Pancreas (tissue), 10 donors: ENCODE data around the gene IL23A. TPM values are rescaled to one million over a fixed set of nuclear protein-coding genes. Genes with fewer than 3 reads are reported as not detected.
"Not testable (repeated sequence)": the region's sequence is repeated elsewhere in the genome, so short reads cannot be mapped to it uniquely, and the experiment has no call there.

Experiments
- ATAC-seq, 4 donors: fragments of 200-7000 bp; cut with Tn5 transposase; one replicate each; pipeline versions ENCODE4 v1.8.0 to v1.9.1; 2020; ENCODE audit warnings: mild to moderate bottlenecking in 4 of 4, moderate library complexity in 4 of 4
- DNase-seq, 6 donors: peaks; one replicate each; pipeline ENCODE4 v3.0.0-alpha.2; 2020
- FAIRE-seq: peaks from 2 replicates; lab custom pipeline; 2012; peaks lifted over from hg19 to GRCh38; lab: Jason Lieb, UNC
- H3K27ac ChIP-seq, 4 donors: fragments of 200-600 bp; sonication (generic); 1 replicate in 3 of 4; 2 replicates in 1 of 4; pipeline versions ENCODE4 v1.5.0 to v1.8.0; 2020
- H3K27me3 ChIP-seq, 4 donors: fragments of 200-600 bp; one replicate each; pipeline ENCODE4 v1.8.0; 2021
- H3K36me3 ChIP-seq, 3 donors: fragments of 200-600 bp; sonication (generic) in 1 of 3; one replicate each; pipeline versions ENCODE4 v1.5.0 to v1.8.0; 2020 to 2021
- H3K4me1 ChIP-seq, 3 donors: fragments of 200-600 bp; one replicate each; pipeline ENCODE4 v1.8.0; 2021
- H3K4me3 ChIP-seq, 4 donors: fragments of 200-600 bp; sonication (generic) in 2 of 4; one replicate each; pipeline versions ENCODE4 v1.5.0 to v1.8.0; 2020 to 2021
- H3K9me3 ChIP-seq, 4 donors: fragments of 200-600 bp; one replicate each; pipeline ENCODE4 v1.8.0; 2021
- WGBS, 2 donors: extraction: QIAGEN DNeasy Blood & Tissue Kit; methylation state at CpG; one replicate each; pipeline ENCODE4 v1.1.7; 2013; 5-methylcytosine and 5-hydroxymethylcytosine counted together
- intact Hi-C, 3 donors: fragments of 100-400 bp; cut with DNase I; formaldehyde crosslinking; loops; one replicate each; pipeline versions ENCODE4 v1.11.1 to v1.14.2; 2022
- polyA plus RNA-seq, 2 donors: library from polyadenylated mRNA; stranded (reverse); fragments of 200-250 nt; gene quantifications; one replicate each; pipeline ENCODE4 v1.2.3, GENCODE V29; 2013
- total RNA-seq, 6 donors: library from RNA; stranded (reverse); fragmentation: NEBNext Ultra II Directional in 4 of 6; extraction: Animal tissue kit (Norgen Biotek cat#: 25700) in 4 of 6; gene quantifications; one replicate each; pipeline versions ENCODE4 v1.2.1 to v1.2.4, GENCODE V29; 2021 to 2023
- TF ChIP-seq, protein P1 (sequence below), 4 donors: fragments of 200-600 bp; sonication (generic) in 3 of 4; IDR thresholded peaks; one replicate each; pipeline versions ENCODE4 v1.5.0 to v1.8.0; 2021; ENCODE audit warnings: antibody characterized with exemption in 4 of 4
- donor health status: healthy with polysubstance abuse.
- donor health status: DM: no; HTN: no; CAD: no; lungs with moderate emphysema.
- donor health status: DM: no; HTN: no; CAD: no.
- donor health status: control.
- donor health status: control.
- donor health status: Bipolar disorder and iron deficiency.
- donor health status: DM: yes; HTN: yes; CAD: no.
- donor health status: DM: no; HTN: no; CAD: no.
- donor health status: DM: no; HTN: no; CAD: no.
- donor health status: DM: yes; HTN: yes; CAD: no.

IL23A gene
- total and polyA plus RNA-seq, 8 donors: 0.20 to 3.7 (median 0.41) TPM; not detected in 1

DNA sequence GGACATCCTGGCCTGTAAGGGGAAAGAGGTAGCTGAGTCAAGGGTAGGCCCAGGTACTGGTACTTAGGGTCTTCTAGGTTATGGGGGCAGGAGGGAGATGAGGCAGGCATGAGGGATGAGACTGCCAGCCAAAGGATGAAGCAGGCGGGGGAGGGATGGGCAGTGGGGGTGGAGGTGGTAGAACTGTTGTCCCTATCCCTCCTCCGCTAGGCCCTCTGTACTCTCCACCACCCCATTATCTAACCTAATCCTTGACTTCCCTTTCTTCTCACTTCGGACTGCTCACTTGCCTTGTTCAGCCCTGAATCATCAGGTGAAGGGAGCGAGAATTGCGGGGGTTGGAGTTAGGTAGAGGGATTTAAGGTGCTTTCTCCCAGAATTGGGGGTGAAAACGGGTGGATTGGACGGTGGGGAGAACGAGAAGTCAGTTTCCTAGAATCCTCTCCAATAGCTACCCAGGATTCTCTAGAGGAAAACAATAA is 5.4 kb upstream of the IL23A start:
- H3K9me3 ChIP-seq: no peaks in the 10 kb centered on the region
- H3K4me3 ChIP-seq: peak overlapping the region; percentile 37 to 68 (median 51)
- FAIRE-seq: no peak
- TF ChIP-seq, protein P1, sequence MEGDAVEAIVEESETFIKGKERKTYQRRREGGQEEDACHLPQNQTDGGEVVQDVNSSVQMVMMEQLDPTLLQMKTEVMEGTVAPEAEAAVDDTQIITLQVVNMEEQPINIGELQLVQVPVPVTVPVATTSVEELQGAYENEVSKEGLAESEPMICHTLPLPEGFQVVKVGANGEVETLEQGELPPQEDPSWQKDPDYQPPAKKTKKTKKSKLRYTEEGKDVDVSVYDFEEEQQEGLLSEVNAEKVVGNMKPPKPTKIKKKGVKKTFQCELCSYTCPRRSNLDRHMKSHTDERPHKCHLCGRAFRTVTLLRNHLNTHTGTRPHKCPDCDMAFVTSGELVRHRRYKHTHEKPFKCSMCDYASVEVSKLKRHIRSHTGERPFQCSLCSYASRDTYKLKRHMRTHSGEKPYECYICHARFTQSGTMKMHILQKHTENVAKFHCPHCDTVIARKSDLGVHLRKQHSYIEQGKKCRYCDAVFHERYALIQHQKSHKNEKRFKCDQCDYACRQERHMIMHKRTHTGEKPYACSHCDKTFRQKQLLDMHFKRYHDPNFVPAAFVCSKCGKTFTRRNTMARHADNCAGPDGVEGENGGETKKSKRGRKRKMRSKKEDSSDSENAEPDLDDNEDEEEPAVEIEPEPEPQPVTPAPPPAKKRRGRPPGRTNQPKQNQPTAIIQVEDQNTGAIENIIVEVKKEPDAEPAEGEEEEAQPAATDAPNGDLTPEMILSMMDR (IDR thresholded peaks at IDR 0.05): no peak
- H3K27me3 ChIP-seq: no peaks in the 10 kb centered on the region
- intact Hi-C loops: no loop called here
- peaks cover 0 to 6% (median 0%) of the 10 kb centered on the region in 3 donors for H3K4me1 ChIP-seq
- peak overlapping the region; percentile 88 to 97 (median 92) for H3K27ac ChIP-seq
- peak; percentile 2 to 15 (median 6) for ATAC-seq
- H3K36me3 ChIP-seq: no peaks in the 10 kb centered on the region
- WGBS, 2 donors: 20 to 25% methylated on average over 7 to 8 of the region's 8 CpGs
- peak in 1 of 6 donors; percentile 19 for DNase-seq

DNA sequence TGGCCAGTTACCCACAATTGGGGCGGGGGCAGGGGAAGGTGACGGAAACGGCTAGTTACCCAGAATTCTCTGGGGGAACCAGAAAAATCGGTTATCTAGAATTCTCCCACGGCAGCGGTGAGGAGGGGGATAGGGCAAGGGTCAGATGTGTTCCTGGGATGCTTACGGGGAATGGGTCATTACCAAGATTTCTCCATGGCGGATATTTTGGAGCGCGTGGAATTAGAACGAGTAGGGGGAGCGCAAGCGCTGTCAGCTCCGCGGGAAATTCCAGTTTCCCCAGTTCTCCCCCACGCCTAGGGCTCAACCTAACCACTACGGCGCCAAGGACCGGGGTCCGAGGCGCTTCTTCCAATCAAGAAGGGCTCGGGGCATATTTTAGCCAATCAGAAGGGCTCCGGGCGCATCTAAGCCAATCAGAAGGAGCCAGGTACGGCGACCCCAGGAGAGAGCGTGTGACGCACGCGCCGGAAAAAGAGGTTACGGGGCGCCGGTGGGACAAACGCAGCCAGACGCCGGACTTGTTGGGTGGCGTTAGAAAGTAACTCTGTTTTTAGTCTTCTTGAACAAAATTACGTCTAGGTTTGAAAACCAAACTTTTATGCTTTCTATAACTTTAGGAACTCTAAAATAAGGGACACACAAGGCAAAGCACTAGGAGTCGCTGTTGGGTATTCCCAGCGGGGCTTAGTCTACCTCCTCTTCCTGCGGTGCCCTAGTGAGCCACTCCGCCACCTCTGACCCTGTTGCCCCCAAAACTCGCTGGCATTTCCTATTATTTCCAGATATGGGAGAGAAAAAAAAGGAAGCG is 4.8 kb upstream of the IL23A start, which contains the start of gene PAN2:
PAN2 (minus strand) TSS at position 322 of the 811 bp plus-strand sequence. CDS start 906 bp downstream, outside the sequence.
- no peaks in the 10 kb centered on the region for H3K36me3 ChIP-seq
- WGBS, 2 donors: 0% methylated on average over 45 of the region's 45 CpGs
- DNase-seq (peak; percentile 91 to 96 (median 95)), ATAC-seq (peak; percentile 97 to 99 (median 99)), FAIRE-seq (peak; percentile 9)
- H3K27me3 ChIP-seq: no peaks in the 10 kb centered on the region
- no peaks in the 10 kb centered on the region for H3K9me3 ChIP-seq
- H3K4me3 ChIP-seq: peak within 1 kb of the TSS; percentile 37 to 68 (median 51)
- H3K4me1 ChIP-seq: peaks cover 0 to 6% (median 0%) of the 10 kb centered on the region in 3 donors
- TF ChIP-seq, protein P1 (IDR thresholded peaks at IDR 0.05): peak in 2 of 4 donors; percentile 13 to 22
- intact Hi-C loops: no loop called here
- H3K27ac ChIP-seq: peak within 1 kb of the TSS; percentile 88 to 97 (median 92)

DNA sequence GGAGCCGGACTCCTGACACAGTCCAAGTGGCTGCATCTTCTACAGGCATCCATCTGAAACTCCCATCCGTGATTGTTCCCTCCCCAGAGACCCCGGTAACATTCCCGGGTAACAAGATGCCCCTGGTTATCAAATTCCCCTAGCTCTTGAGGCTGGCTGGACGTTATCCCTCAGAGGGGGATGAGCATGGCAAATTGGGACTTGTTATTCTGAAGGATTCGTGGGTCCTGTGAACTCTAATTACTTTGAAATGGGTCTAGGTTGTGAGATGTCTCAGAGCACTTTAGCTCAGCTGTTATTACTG is 4.2 kb upstream of the IL23A start:
- intact Hi-C loops: no loop called here
- no peak for FAIRE-seq
- WGBS, 2 donors: 3 to 4% methylated on average over 6 of the region's 6 CpGs

DNA sequence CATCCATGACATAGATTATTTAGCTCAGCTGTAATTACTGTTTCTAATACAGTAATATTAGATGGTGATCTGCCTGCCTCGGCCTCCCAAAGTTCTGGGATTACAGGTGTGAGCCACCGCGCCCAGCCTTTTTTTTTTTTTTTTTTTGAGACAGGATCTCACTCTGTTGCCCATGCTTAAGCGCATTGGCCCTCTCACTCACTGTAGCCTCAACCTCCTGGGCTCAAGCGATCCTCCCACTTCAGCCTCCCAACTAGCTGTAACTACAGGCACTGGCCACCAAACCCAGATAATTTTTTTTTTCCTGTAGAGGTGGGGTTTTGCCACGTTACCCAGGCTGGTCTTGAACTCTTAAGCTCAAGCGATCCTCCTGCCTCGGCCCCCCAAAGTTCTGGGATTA is 3.2 kb upstream of the IL23A start:
- 95 to 97% methylated on average over 8 of the region's 8 CpGs for WGBS, 2 donors
- ATAC-seq, FAIRE-seq, H3K27ac ChIP-seq, H3K4me3 ChIP-seq, H3K27me3 ChIP-seq, DNase-seq, intact Hi-C loops, H3K4me1 ChIP-seq, H3K36me3 ChIP-seq, H3K9me3 ChIP-seq: not testable (repeated sequence)

More for the DNA sequence above, 4.2 kb upstream of the IL23A start:
- peaks cover 0 to 6% (median 0%) of the 10 kb centered on the region in 3 donors for H3K4me1 ChIP-seq
- no peaks in the 10 kb centered on the region for H3K36me3 ChIP-seq
- no peaks in the 10 kb centered on the region for H3K9me3 ChIP-seq
- peak overlapping the region; percentile 37 to 68 (median 51) for H3K4me3 ChIP-seq
- no peak for ATAC-seq
- no peak for DNase-seq
- no peaks in the 10 kb centered on the region for H3K27me3 ChIP-seq
- TF ChIP-seq, protein P1 (IDR thresholded peaks at IDR 0.05): no peak
- H3K27ac ChIP-seq: peak overlapping the region; percentile 88 to 97 (median 92)

DNA sequence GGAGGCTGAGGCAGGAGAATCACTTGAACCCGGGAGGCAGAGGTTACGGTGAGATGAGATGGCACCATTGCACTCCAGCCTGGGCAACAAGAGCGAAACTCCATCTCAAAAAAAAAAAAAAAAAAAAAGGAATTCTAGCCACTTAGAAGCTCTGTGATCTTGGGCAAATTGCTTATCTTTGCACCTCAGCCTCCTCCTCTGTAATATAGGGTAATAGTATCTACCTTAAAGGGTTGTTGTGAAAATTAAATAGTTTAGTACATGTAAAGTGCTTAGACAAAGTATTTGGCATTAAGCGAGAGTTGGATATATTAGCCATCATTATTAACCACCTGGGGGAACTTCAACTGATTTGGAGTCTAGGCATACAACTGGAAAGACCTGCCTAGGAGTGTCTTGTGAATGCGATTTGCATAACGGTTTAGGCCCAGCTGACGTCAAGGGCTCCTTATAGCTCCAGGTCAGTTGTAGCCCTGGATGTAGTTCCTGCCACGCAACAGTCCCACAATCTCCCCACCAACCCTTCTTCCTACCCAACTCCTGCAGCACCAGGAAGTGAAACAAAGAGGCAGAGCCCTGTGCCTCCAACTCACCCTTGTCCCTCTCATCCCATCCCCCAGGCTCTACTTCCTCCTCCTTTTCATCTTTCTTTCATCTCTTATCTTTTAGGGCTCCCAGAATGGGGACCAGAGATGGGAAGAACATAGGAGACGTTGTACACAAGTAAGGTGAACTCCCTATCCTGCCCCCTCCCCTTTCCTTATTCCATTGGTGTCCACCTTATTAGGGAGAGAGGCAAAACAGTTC is 2.1 kb upstream of the IL23A start:
- TF ChIP-seq, protein P1 (IDR thresholded peaks at IDR 0.05): no peak
- H3K4me3 ChIP-seq: no peak overlapping the region
- intact Hi-C loops: no loop called here
- no peaks in the 10 kb centered on the region for H3K36me3 ChIP-seq
- H3K27me3 ChIP-seq: no peaks in the 10 kb centered on the region
- peaks cover 0 to 6% (median 0%) of the 10 kb centered on the region in 3 donors for H3K4me1 ChIP-seq
- 84 to 89% methylated on average over 9 of the region's 9 CpGs for WGBS, 2 donors
- ATAC-seq (no peak), FAIRE-seq (no peak), DNase-seq (peak in 1 of 6 donors; percentile 21)
- no peaks in the 10 kb centered on the region for H3K9me3 ChIP-seq
- H3K27ac ChIP-seq: no peak overlapping the region
